GM18505 (cell line): ENCODE measurements around the gene TBC1D7.

Experiments used
- ATAC-seq: cut with Tn5 transposase; IDR thresholded peaks from one replicate; pipeline ENCODE4 v1.9.1; 2021; ENCODE audit not compliant: unreplicated experiment
- POLR2A ChIP-seq: IDR thresholded peaks from 4 replicates; pipeline ENCODE4 v1.6.1; 2011; ENCODE audit warnings: borderline replicate concordance; ENCODE audit not compliant: insufficient read depth, insufficient read length; ENCODE audit errors: extremely low read depth

Gene TBC1D7

GRCh38 chr6:13328076-13328874, at the start of gene TBC1D7:
Gene TBC1D7 (minus strand): TSS chr6:13328537. CDS start chr6:13326898, 1,639 bp downstream.
- peak; percentile 86 for ATAC-seq
- TF ChIP-seq POLR2A: peak; percentile 96

- ATAC-seq: no peak
- TF ChIP-seq POLR2A: no peak
Observed at GRCh38 chr6:13377054-13377758, 48.9 kb upstream of the TBC1D7 start.

- peak; percentile 36 for TF ChIP-seq POLR2A
- ATAC-seq: peak; percentile 46
Observed at GRCh38 chr6:13375360-13375878, 47.1 kb upstream of the TBC1D7 start.

- TF ChIP-seq POLR2A: no peak
- ATAC-seq: no peak
Observed at GRCh38 chr6:13373919-13374318, 45.6 kb upstream of the TBC1D7 start.

- ATAC-seq: no peak
- TF ChIP-seq POLR2A: no peak
Observed at GRCh38 chr6:13373488-13373886, 45.1 kb upstream of the TBC1D7 start.

- ATAC-seq: no peak
- TF ChIP-seq POLR2A: no peak
Observed at GRCh38 chr6:13372688-13373487, 44.6 kb upstream of the TBC1D7 start.

- ATAC-seq: no peak
- no peak for TF ChIP-seq POLR2A
Observed at GRCh38 chr6:13372076-13372475, 43.7 kb upstream of the TBC1D7 start.

- ATAC-seq: no peak
- TF ChIP-seq POLR2A: no peak
Observed at GRCh38 chr6:13371421-13372072, 43.2 kb upstream of the TBC1D7 start.

- no peak for ATAC-seq
- TF ChIP-seq POLR2A: no peak
Observed at GRCh38 chr6:13370623-13371022, 42.3 kb upstream of the TBC1D7 start.

- ATAC-seq: no peak
Observed at GRCh38 chr6:13369591-13369990, 41.3 kb upstream of the TBC1D7 start.

GRCh38 chr6:13368731-13369115, 40.4 kb upstream of the TBC1D7 start:
- ATAC-seq: no peak
- TF ChIP-seq POLR2A: no peak

More at GRCh38 chr6:13369591-13369990, 41.3 kb upstream of the TBC1D7 start:
- TF ChIP-seq POLR2A: no peak

- TF ChIP-seq POLR2A: no peak
- no peak for ATAC-seq
Observed at GRCh38 chr6:13368079-13368730, 39.9 kb upstream of the TBC1D7 start.
